ENCODE measurements around the gene CLIC1.

GRCh38 chr6:31750411-31751022, 14.2 kb upstream of the CLIC1 start:
- TF ChIP-seq POLR2A (IDR thresholded peaks at IDR 0.05) (no peak), CTCF (IDR thresholded peaks at IDR 0.05) (no peak), POLR2AphosphoS5 (IDR thresholded peaks at IDR 0.05) (no peak)

Measured in gastroesophageal sphincter (tissue), 3 donors.